SKM-1 treated with dmso at 0.1 percent for 144 hours (cell line): ENCODE measurements around the gene BRSK1.

Source experiments
- DNase-seq: peaks from one replicate; lab custom pipeline; 2025; ENCODE audit not compliant: unreplicated experiment; lab: John Stamatoyannopoulos, UW

Gene BRSK1

GRCh38 chr19:55253842-55254624 lies 29.8 kb upstream of the BRSK1 start:
- peak; percentile 63 for DNase-seq

DNA sequence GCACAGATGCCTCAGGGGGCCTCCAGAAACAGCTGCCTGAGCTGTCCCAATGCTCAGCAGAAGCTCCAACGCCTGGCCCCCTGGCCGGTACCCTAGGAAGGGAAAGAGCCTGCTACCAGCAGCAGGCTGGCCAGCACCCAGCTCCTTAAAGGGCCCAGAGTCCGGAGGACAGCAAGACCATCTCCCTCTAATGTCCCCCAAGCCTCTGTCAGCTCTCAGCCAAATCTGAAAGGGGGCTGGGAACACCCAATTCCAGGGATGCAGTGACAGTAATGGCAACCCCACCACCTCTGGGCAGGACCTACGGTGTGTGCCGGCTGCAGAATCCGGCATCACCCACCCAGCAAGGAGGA lies 29.2 kb upstream of the BRSK1 start:
- no peak for DNase-seq

DNA sequence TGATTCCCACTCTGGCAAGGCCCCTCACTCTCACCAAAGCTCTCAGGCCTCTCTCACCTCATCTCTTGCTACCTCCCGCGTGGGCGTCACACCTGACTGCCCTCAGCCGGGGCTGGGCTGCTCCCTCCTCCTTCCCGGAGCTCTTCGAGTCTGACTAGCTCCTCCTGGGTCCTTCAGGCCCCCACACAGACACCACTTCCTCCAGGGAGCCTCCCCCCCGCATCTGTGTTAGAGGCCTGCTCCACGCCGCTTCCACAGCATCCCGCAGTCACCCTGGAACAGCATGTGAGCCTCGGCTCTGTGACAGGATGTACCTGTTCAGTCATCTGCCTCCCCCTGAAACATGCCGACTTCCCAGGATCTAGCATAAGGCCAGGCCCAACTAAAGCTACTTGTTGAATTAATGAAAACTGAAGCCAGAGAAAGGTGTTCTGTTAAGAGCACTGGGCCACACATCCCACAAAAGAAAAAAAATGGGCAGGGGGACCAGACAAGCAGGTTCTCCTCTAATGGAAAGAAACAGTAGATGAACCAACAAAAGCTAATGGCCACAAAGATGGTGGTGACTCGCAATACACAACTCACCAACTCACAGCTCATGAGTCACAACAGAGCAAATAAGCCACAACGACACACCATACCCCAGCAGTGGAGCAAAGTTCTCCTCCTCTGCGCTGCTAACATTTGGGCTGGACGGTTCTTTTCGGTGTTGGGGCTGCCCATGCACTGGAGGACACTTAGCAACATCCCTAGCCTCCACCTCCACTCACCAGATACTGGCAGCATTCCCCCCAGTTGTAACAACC lies 28.0 kb upstream of the BRSK1 start:
- peak; percentile 16 for DNase-seq

DNA sequence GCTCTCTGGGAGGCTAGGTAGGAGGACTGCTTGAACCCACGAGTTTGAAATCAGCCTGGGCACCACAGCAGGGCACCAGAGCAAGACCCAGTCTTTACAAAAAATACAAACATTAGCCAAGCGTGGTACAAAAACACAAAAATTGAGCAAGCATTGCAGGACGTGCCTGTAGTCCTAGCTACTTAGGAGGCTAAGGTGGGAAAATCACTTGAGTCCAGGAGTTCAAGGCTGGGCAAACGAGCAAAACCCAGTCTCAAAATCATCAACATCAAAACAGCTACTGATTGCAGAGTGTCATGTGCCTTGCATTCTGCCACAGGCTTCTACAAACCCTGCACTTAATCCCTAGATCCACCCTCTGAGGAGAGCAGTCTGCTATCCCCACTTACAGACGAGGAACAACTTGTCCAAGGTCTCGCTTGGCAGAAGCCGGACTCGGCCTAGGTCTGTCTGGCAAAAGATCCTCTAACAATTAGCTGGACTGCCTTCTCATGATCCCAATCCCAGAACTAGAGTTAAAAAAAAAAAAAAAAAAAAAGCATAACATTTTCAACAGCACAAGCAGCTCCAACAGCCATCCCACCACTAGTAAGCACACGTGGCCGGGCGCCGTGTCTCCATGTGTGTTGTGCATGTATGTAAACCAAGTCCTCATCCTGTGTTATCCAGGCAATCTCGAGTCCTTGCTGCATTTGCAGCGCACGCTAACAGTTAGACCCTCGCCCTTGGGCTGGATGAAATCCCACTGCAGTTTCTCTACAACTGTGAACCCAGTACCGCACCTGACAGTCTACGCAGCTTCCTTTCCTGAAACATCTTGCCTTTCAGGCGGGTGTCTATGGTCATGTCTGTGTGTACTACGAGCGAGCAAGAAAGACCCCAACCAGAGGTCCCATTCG lies 27.0 kb upstream of the BRSK1 start:
- no peak for DNase-seq

- no peak for DNase-seq
Observed at GRCh38 chr19:55257461-55258420, 26.1 kb upstream of the BRSK1 start.

GRCh38 chr19:55258476-55258827 lies 25.3 kb upstream of the BRSK1 start:
- DNase-seq = no peak

- peak; percentile 82 for DNase-seq
Observed at GRCh38 chr19:55258828-55259539, 24.8 kb upstream of the BRSK1 start, which contains the start of gene PPP6R1. Gene PPP6R1, minus strand, starts transcription at chr19:55259017. Its CDS starts 11,914 bp downstream, at chr19:55247103.

DNA sequence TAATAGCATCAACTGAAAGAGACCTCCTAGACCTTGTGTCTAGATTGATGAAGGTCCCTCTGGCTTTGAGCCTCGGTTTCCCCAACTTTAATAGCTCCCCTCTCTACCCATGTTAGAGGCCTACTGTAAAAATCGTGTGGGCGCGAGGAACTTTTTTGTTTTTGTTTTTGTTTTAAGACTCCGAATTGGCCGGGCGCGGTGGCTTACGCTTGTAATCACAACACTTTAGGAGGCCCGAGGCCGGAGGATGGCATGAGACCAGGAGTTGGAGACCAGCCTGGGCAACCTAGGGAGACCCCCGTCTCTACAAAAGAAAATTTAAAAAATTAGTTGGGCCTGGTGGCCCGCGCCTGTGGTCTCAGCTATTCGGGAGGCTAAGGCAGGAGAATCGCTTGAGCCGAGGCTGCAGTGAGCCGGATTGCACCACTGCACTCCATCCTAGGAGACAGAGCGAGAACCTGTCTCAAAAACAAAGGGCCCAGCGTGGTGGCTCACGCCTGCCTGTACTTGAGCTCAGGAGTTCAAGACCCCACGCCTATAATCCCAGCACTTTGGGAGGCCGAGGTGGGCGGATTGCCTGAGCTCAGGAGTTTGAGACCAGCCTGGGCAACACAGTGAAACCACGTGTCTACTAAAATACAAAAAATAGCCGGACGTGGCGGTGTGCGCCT lies 24.1 kb upstream of the BRSK1 start:
- DNase-seq = no peak

- no peak for DNase-seq
Observed at GRCh38 chr19:55261671-55262126, 22.1 kb upstream of the BRSK1 start.

DNA sequence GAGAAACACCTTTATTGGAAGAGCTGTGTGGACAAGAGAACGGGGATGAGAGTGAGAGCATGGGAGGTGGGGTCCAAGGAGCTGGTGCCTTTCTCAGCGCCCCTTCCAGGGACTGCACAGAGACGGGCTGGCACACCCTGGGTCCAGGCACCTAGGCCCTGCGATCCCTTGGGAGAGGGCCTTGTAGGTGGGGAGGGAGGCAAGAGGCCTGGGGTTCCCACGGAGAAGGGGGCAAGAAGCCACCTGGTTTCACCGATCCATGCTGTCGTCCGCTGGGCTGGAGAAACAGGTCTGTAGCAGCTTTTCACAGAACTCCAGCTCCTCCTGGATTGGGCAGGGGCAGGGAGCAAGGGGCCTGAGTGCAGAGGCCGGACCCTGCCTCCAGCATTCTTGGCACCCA lies 21.4 kb upstream of the BRSK1 start:
- DNase-seq = no peak

GRCh38 chr19:55264531-55264930 lies 19.3 kb upstream of the BRSK1 start:
- DNase-seq = no peak

- DNase-seq = no peak
Observed at GRCh38 chr19:55265173-55265572, 18.6 kb upstream of the BRSK1 start.

DNA sequence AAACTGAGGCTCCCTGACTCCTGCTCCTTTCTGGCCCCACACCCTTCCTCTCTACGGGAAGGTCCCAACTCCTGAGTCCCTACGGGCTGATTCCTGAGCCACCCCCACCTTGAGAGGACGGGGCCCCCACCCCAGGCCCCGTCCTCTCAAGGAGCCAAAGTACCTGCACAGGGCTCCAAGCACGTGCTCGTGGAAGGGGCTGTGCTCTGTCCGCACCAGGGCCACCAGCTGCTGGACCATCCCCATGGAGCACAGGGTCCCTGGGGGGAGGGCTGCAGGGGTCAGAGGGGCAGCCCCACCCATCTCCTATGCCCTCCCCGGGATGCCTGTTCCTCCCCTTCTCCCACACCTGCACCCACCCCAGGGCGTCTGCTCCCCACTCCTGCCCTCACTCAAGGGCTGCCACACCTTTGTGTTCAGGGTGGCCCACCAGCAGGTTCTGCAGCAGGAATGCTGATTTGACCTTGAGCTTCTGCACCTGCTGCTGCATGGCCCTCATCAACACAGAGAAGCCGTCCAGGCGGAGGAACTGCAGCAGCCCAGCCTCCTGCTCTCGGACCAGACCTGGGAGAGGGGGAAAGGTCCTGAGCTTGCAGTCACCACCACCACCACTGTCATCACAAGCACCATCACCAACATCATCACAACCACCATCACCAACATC lies 17.9 kb upstream of the BRSK1 start:
- DNase-seq = no peak

DNA sequence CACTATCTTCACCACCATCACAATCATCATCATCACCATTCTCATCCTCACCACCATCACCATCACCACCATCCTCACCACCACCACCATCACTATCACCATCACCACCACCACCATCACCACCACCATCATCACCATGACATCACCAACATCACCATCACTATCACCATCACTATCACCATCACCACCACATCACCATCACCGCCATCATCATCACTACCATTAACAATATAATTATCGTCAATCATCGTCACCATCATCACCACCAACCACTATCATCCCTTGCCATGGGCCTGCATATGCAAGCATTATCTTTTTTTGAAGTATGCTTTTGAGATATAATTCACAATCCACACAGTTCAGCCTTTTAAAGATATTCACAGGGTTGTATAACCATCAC lies 17.4 kb upstream of the BRSK1 start:
- DNase-seq = no peak

DNA sequence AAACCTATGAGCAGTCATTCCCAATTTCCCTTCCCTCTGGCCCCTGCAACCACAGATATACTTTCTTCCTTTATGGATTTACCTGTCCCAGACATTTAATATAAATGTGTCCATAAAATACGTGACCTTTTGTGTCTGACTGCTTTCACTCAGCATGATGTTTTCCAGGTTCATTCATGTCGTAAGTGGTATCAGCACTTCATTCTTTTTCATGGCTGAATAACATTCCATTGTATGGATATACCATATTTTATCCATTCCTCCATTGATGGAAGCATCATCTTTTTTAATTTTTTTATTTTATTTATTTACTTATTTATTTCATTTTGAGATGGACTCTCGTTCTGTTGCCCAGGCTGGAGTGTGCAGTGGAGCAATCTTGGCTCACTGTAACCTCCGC lies 17.0 kb upstream of the BRSK1 start:
- no peak for DNase-seq

- no peak for DNase-seq
Observed at GRCh38 chr19:55269299-55269698, 14.5 kb upstream of the BRSK1 start.

DNA sequence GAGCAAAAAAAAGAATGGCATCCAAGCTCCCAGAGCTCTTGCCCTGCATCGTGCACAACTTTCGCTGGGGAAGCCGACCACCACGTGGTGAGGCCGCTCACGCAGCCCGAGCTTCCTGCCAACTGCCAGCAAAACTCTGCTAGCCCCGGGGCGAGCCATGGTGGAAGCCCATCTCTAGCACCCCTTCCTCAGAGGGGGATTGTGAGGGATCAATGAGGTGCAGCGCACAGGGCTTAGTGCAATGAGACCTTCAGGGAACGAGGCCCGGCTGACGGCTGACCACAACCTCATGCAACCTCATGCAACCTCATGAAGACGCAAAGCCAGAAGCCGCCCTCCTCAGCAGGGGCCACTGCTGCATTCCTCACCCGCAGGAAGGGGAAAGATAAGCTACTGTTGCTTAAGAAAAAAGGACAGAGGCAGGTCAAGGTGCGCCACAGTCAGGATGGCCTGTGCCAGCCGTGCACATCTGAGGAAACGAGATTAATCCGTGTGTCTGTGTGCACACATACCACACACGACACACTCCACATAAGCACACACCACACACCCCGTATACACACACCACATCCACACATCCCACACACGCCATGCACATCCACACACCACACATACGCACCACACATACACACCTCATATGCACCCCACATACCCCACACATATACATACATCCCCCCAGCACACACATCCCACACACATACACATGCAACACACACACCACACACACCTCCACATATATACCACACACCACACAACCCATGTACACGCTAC lies 13.4 kb upstream of the BRSK1 start:
- no peak for DNase-seq

- DNase-seq = no peak
Observed at GRCh38 chr19:55272142-55272541, 11.7 kb upstream of the BRSK1 start.
